ENCODE results near the gene KRT3. TPM values are rescaled to one million over a fixed set of nuclear protein-coding genes. Genes with fewer than 3 reads are reported as not detected.

KRT3 gene
- total RNA-seq, 1 experiment from 2014 or later: 0.13 TPM

- no peak for DNase-seq (ENCODE audit: low read depth)
Observed at GRCh38 chr12:52827499-52828090, 31.7 kb upstream of the KRT3 start.

- DNase-seq (ENCODE audit: low read depth): no peak
Observed at GRCh38 chr12:52826611-52827498, 30.9 kb upstream of the KRT3 start.

GRCh38 chr12:52825961-52826360 is 30.0 kb upstream of the KRT3 start:
- DNase-seq (ENCODE audit: low read depth): no peak

GRCh38 chr12:52824741-52825410 is 29.0 kb upstream of the KRT3 start:
- DNase-seq (ENCODE audit: low read depth): no peak

GRCh38 chr12:52823761-52824450 is 28.0 kb upstream of the KRT3 start:
- no peak for DNase-seq (ENCODE audit: low read depth)

- no peak for DNase-seq (ENCODE audit: low read depth)
Observed at GRCh38 chr12:52822771-52823510, 27.0 kb upstream of the KRT3 start.

- DNase-seq (ENCODE audit: low read depth): no peak
Observed at GRCh38 chr12:52821826-52822660, 26.1 kb upstream of the KRT3 start.

- no peak for DNase-seq (ENCODE audit: low read depth)
Observed at GRCh38 chr12:52821071-52821730, 25.3 kb upstream of the KRT3 start.

- DNase-seq (ENCODE audit: low read depth): no peak
Observed at GRCh38 chr12:52820521-52820920, 24.6 kb upstream of the KRT3 start.

- DNase-seq (ENCODE audit: low read depth): no peak
Observed at GRCh38 chr12:52819731-52820510, 24.0 kb upstream of the KRT3 start.

GRCh38 chr12:52818887-52819420 is 23.0 kb upstream of the KRT3 start:
- no peak for DNase-seq (ENCODE audit: low read depth)

GRCh38 chr12:52818388-52818787 is 22.5 kb upstream of the KRT3 start:
- no peak for DNase-seq (ENCODE audit: low read depth)

GRCh38 chr12:52817699-52818238 is 21.9 kb upstream of the KRT3 start:
- DNase-seq (ENCODE audit: low read depth): no peak

- DNase-seq (ENCODE audit: low read depth): no peak
Observed at GRCh38 chr12:52817003-52817698, 21.2 kb upstream of the KRT3 start.

- DNase-seq (ENCODE audit: low read depth): no peak
Observed at GRCh38 chr12:52815676-52816588, 20.0 kb upstream of the KRT3 start.

GRCh38 chr12:52815161-52815560 is 19.2 kb upstream of the KRT3 start:
- DNase-seq (ENCODE audit: low read depth): no peak
